ENCODE measurements around the gene CALCOCO1. TPM values are rescaled to one million over a fixed set of nuclear protein-coding genes. Genes with fewer than 3 reads are reported as not detected.

CALCOCO1 gene
- total and polyA plus RNA-seq, 2 of the 13 experiments (the other 11 are each of a cell fraction or from before 2014, with no cell fraction given): 7.7 to 47.7 TPM

GRCh38 chr12:53667080-53667479, 60.2 kb downstream of the CALCOCO1 start (continued):
- TF ChIP-seq ZFY (CRISPR knock-in tag; IDR thresholded peaks at IDR 0.05): no peak
- TF ChIP-seq SSRP1 (CRISPR knock-in tag; IDR thresholded peaks at IDR 0.05): no peak
- TF ChIP-seq MYNN (CRISPR knock-in tag; IDR thresholded peaks at IDR 0.05; ENCODE audit: low read depth): no peak
- no peak for TF ChIP-seq ZNF180 (CRISPR knock-in tag; IDR thresholded peaks at IDR 0.05; ENCODE audit: borderline replicate concordance, low read depth)
- no peak for TF ChIP-seq SNRNP70 (IDR thresholded peaks at IDR 0.05; ENCODE audit: low read depth, low read length)
- TF ChIP-seq HINFP (CRISPR knock-in tag; IDR thresholded peaks at IDR 0.05; ENCODE audit: low read depth): no peak
- TF ChIP-seq HDAC1 (CRISPR knock-in tag; IDR thresholded peaks at IDR 0.05): no peak
- TF ChIP-seq NFKBIZ (CRISPR knock-in tag; IDR thresholded peaks at IDR 0.05): no peak
- no peak for TF ChIP-seq NFE2 (CRISPR knock-in tag; IDR thresholded peaks at IDR 0.05)
- TF ChIP-seq ZNF644 (CRISPR knock-in tag; IDR thresholded peaks at IDR 0.05; ENCODE audit: low read depth): no peak

- ATAC-seq: no peak
- Histone ChIP-seq H3K27ac (ENCODE audit: extremely low read length, insufficient read depth, low read length) (no peak overlapping the region), H3K9ac (ENCODE audit: insufficient read depth, low read depth, low read length) (no peak overlapping the region), H3K79me2 (ENCODE audit: insufficient read depth, low read length) (peaks cover 2% of the 10 kb centered on the region), H3K4me3 (replicated peaks in 1 of 3; ENCODE audit: insufficient read depth in 1 of 3, low read depth in 2 of 3, low read length in 3 of 3) (no peak overlapping the region), H3K4me1 (ENCODE audit: insufficient read depth, low read length) (peaks cover 12% of the 10 kb centered on the region), H2AFZ (ENCODE audit: low read length) (no peak overlapping the region), H3K27me3 (ENCODE audit: control insufficient read depth in 1 of 2, insufficient read depth in 2 of 2, low read length in 2 of 2) (no peaks in the 10 kb centered on the region), H4K20me1 (ENCODE audit: insufficient read depth, low read length) (no peaks in the 10 kb centered on the region), H3K4me2 (ENCODE audit: low read depth, low read length) (no peak overlapping the region), H3K9me3 (ENCODE audit: low read length) (no peaks in the 10 kb centered on the region), H3K36me3 (replicated peaks in 1 of 2; ENCODE audit: control insufficient read depth in 1 of 2, insufficient read depth in 2 of 2, low read length in 2 of 2) (peaks cover 8 to 46% of the 10 kb centered on the region in 2 experiments)
- 94% methylated on average over 7 of the region's 7 CpGs for WGBS (ENCODE audit: low lambda C conversion rate)
- DNase-seq (ENCODE audit: low spot score): no peak
- FAIRE-seq: no peak
- BruUV-seq (replicated peaks): no TSS peak
- CTCF ChIA-PET (ENCODE audit: low intra/inter-chr PET ratio, low total read pairs): no interaction called here
- TF ChIP-seq RBAK (CRISPR knock-in tag; IDR thresholded peaks at IDR 0.05): no peak
- TF ChIP-seq CC2D1A (CRISPR knock-in tag; IDR thresholded peaks at IDR 0.05): no peak
- TF ChIP-seq ZNF24 (IDR thresholded peaks at IDR 0.05): no peak
- TF ChIP-seq ZKSCAN8 (CRISPR knock-in tag; IDR thresholded peaks at IDR 0.05; ENCODE audit: borderline replicate concordance): no peak
- TF ChIP-seq TBX2 (CRISPR knock-in tag; IDR thresholded peaks at IDR 0.05; ENCODE audit: borderline replicate concordance): no peak
- TF ChIP-seq ZNF530 (CRISPR knock-in tag; IDR thresholded peaks at IDR 0.05; ENCODE audit: low read depth): no peak
- no peak for TF ChIP-seq FOXP4 (CRISPR knock-in tag; IDR thresholded peaks at IDR 0.05)
- no peak for TF ChIP-seq HOXA3 (CRISPR knock-in tag; IDR thresholded peaks at IDR 0.05)
- in situ Hi-C loops (cut with HindIII; ENCODE audit: extremely low pct_ligation_motif_present, low pct_unique_long_range_greater_than_20kb): no loop called here
- intact Hi-C loops (cut with micrococcal nuclease; ENCODE audit: unreplicated experiment): no loop called here
- POLR2A ChIA-PET: interaction anchor here (1.1 kb wide), 1 partner anchor 10 kb away, joined by 4 read pairs; no protein-coding TSS in a partner anchor
Measured at GRCh38 chr12:53664936-53665335, 62.3 kb downstream of the CALCOCO1 start.

Measured in HepG2 (cell line).